Small intestine (tissue), 7 donors: ENCODE data around the gene TNFAIP8L2. TPM values are rescaled to one million over a fixed set of nuclear protein-coding genes. Genes with fewer than 3 reads are reported as not detected.

ENCODE experiments used
- DNase-seq, 2 donors: peaks; one replicate each; pipeline versions ENCODE4 v3.0.0 to v3.0.0-alpha.2; 2013
- FAIRE-seq: peaks from 2 replicates; lab custom pipeline; 2012; peaks lifted over from hg19 to GRCh38; lab: Jason Lieb, UNC
- H3K27ac ChIP-seq, 3 donors: one replicate each; pipeline ENCODE4 v1.5.1; 2013; ENCODE audit warnings: low read length in 2 of 3, mild to moderate bottlenecking in 2 of 3, control low read depth in 1 of 3, inconsistent platforms in 1 of 3, low read depth in 1 of 3, moderate library complexity in 1 of 3
- H3K27me3 ChIP-seq, 3 donors: one replicate each; pipeline ENCODE4 v1.6.1; 2013; ENCODE audit warnings: low read length in 3 of 3, inconsistent platforms in 1 of 3; ENCODE audit not compliant: control insufficient read depth in 3 of 3, insufficient read depth in 3 of 3
- H3K36me3 ChIP-seq, 3 donors: one replicate each; pipeline ENCODE4 v1.6.1; 2013; ENCODE audit warnings: low read length in 3 of 3, inconsistent platforms in 1 of 3, low read depth in 1 of 3, mild to moderate bottlenecking in 1 of 3, moderate library complexity in 1 of 3; ENCODE audit not compliant: control insufficient read depth in 3 of 3, insufficient read depth in 2 of 3
- H3K4me1 ChIP-seq, 3 donors: one replicate each; pipeline ENCODE4 v1.6.1; 2013; ENCODE audit warnings: low read length in 2 of 3, inconsistent platforms in 1 of 3, low read depth in 1 of 3, mild to moderate bottlenecking in 1 of 3, moderate library complexity in 1 of 3; ENCODE audit not compliant: control insufficient read depth in 3 of 3, insufficient read depth in 2 of 3
- H3K4me3 ChIP-seq, 3 donors: one replicate each; pipeline ENCODE4 v1.5.1; 2013; ENCODE audit warnings: low read length in 3 of 3, control low read depth in 1 of 3, inconsistent platforms in 1 of 3, low read depth in 1 of 3, mild to moderate bottlenecking in 1 of 3, moderate library complexity in 1 of 3
- H3K9me3 ChIP-seq, 2 donors: one replicate each; pipeline ENCODE4 v1.6.1; 2013; ENCODE audit warnings: low read depth in 1 of 2, low read length in 1 of 2; ENCODE audit not compliant: control insufficient read depth in 2 of 2, insufficient read depth in 1 of 2
- WGBS, 3 donors: extraction: QIAGEN DNeasy Blood & Tissue Kit; methylation state at CpG; one replicate each; pipeline ENCODE4 v1.1.7; 2013; 5-methylcytosine and 5-hydroxymethylcytosine counted together
- polyA plus RNA-seq, 4 donors: library from polyadenylated mRNA; stranded (reverse) in 3 of 4; unstranded in 1 of 4; fragments of 200-250 nt in 3 of 4; fragments of 120-200 nt in 1 of 4; gene quantifications; one replicate each; pipeline versions ENCODE4 v1.2.1 to v1.2.3, GENCODE V29; 2013
- donor health status: healthy with polysubstance abuse.
- donor health status: control.
- donor health status: control.
- donor health status: Bipolar disorder and iron deficiency.
- donor health status: healthy.

Gene TNFAIP8L2
- polyA plus RNA-seq, 4 donors = 1.6 to 16.2 (median 4.8) TPM

- no peak for FAIRE-seq
- Histone ChIP-seq H3K27me3 (no peaks in the 10 kb centered on the region), H3K9me3 (no peaks in the 10 kb centered on the region), H3K4me1 (peaks cover 2 to 18% (median 4%) of the 10 kb centered on the region in 3 donors), H3K27ac (peak within 1 kb of the TSS; percentile 50 to 87 (median 76)), H3K36me3 (peaks cover 0 to 37% (median 6%) of the 10 kb centered on the region in 3 donors), H3K4me3 (peak within 1 kb of the TSS; percentile 71 to 98 (median 76))
- DNase-seq = peak; percentile 99
- 0 to 1% (median 0%) methylated on average over 38 of the region's 38 CpGs for WGBS, 3 donors
Measured at GRCh38 chr1:151165738-151166504, 9.5 kb downstream of the TNFAIP8L2 start, which contains the start of the genes LYSMD1 and SCNM1. Gene LYSMD1 (minus strand): TSS chr1:151165902. CDS start chr1:151165258, 644 bp downstream. Gene SCNM1 (plus strand): TSS chr1:151166144. CDS start chr1:151166153, 9 bp downstream.

GRCh38 chr1:151166505-151166956 lies 10.1 kb downstream of the TNFAIP8L2 start:
- FAIRE-seq (no peak), DNase-seq (no peak)
- Histone ChIP-seq H3K9me3 (no peaks in the 10 kb centered on the region), H3K27me3 (no peaks in the 10 kb centered on the region), H3K4me3 (peak overlapping the region; percentile 71 to 98 (median 76)), H3K27ac (peak overlapping the region in 2 of 3 donors; percentile 76 to 78), H3K36me3 (peaks cover 0 to 37% (median 6%) of the 10 kb centered on the region in 3 donors), H3K4me1 (peaks cover 2 to 18% (median 4%) of the 10 kb centered on the region in 3 donors)
- WGBS, 3 donors = 2 to 5% (median 2%) methylated on average over 15 of the region's 15 CpGs

- Histone ChIP-seq H3K27ac (no peak overlapping the region), H3K27me3 (no peaks in the 10 kb centered on the region), H3K4me1 (peaks cover 2 to 18% (median 4%) of the 10 kb centered on the region in 3 donors), H3K4me3 (peak overlapping the region in 1 of 3 donors; percentile 71), H3K9me3 (no peaks in the 10 kb centered on the region), H3K36me3 (peaks cover 0 to 39% (median 6%) of the 10 kb centered on the region in 3 donors)
- WGBS, 3 donors = 75 to 86% (median 82%) methylated on average over 6 of the region's 6 CpGs
- FAIRE-seq (no peak), DNase-seq (no peak)
Measured at GRCh38 chr1:151167116-151167515, 10.7 kb downstream of the TNFAIP8L2 start.

GRCh38 chr1:151171190-151171589 lies 14.7 kb downstream of the TNFAIP8L2 start:
- Histone ChIP-seq H3K36me3 (peaks cover 5 to 60% (median 6%) of the 10 kb centered on the region in 3 donors), H3K9me3 (no peaks in the 10 kb centered on the region), H3K27me3 (no peaks in the 10 kb centered on the region), H3K4me3 (no peak overlapping the region), H3K27ac (no peak overlapping the region), H3K4me1 (peaks cover 2 to 9% (median 4%) of the 10 kb centered on the region in 3 donors)
- DNase-seq = no peak
- WGBS, 3 donors = 88 to 93% (median 93%) methylated on average over 5 of the region's 5 CpGs
- no peak for FAIRE-seq

GRCh38 chr1:151175041-151175741 lies 18.7 kb downstream of the TNFAIP8L2 start:
- Histone ChIP-seq H3K27ac (peak overlapping the region in 1 of 3 donors; percentile 28), H3K36me3 (peaks cover 7 to 75% (median 12%) of the 10 kb centered on the region in 3 donors)
- 72 to 82% (median 78%) methylated on average over 6 of the region's 6 CpGs for WGBS, 3 donors

GRCh38 chr1:151175863-151176262 lies 19.4 kb downstream of the TNFAIP8L2 start, which contains the start of gene TMOD4:
Gene TMOD4 (minus strand): TSS chr1:151175981. CDS start chr1:151174875, 1,106 bp downstream.
- no peak within 1 kb of the TSS for H3K4me3 ChIP-seq
- 62 to 70% (median 66%) methylated on average over 4 of the region's 4 CpGs for WGBS, 3 donors
- H3K9me3 ChIP-seq = no peaks in the 10 kb centered on the region
- FAIRE-seq (no peak), DNase-seq (no peak)
- H3K36me3 ChIP-seq = peaks cover 7 to 75% (median 8%) of the 10 kb centered on the region in 3 donors
- peak within 1 kb of the TSS in 1 of 3 donors; percentile 28 for H3K27ac ChIP-seq
- H3K4me1 ChIP-seq = no peaks in the 10 kb centered on the region
- no peaks in the 10 kb centered on the region for H3K27me3 ChIP-seq

More at GRCh38 chr1:151175041-151175741, 18.7 kb downstream of the TNFAIP8L2 start:
- DNase-seq (no peak), FAIRE-seq (no peak)
- no peak overlapping the region for H3K4me3 ChIP-seq
- no peaks in the 10 kb centered on the region for H3K27me3 ChIP-seq
- H3K9me3 ChIP-seq = no peaks in the 10 kb centered on the region
- no peaks in the 10 kb centered on the region for H3K4me1 ChIP-seq

GRCh38 chr1:151176514-151177045 lies 20.1 kb downstream of the TNFAIP8L2 start:
- 95 to 96% (median 95%) methylated on average over 17 of the region's 17 CpGs for WGBS, 3 donors
- no peak for DNase-seq
- Histone ChIP-seq H3K9me3 (no peaks in the 10 kb centered on the region), H3K4me1 (no peaks in the 10 kb centered on the region), H3K27ac (no peak overlapping the region), H3K36me3 (peaks cover 7 to 77% (median 10%) of the 10 kb centered on the region in 3 donors), H3K4me3 (no peak overlapping the region), H3K27me3 (no peaks in the 10 kb centered on the region)
- FAIRE-seq = no peak

GRCh38 chr1:151184211-151184610 lies 27.8 kb downstream of the TNFAIP8L2 start:
- H3K4me3 ChIP-seq = no peak overlapping the region
- H3K27ac ChIP-seq = no peak overlapping the region
- 92 to 96% (median 95%) methylated on average over 10 of the region's 10 CpGs for WGBS, 3 donors
- H3K9me3 ChIP-seq = no peaks in the 10 kb centered on the region
- H3K36me3 ChIP-seq = peaks cover 2 to 53% (median 19%) of the 10 kb centered on the region in 3 donors
- no peak for FAIRE-seq
- H3K4me1 ChIP-seq = peaks cover 0 to 5% (median 3%) of the 10 kb centered on the region in 3 donors
- H3K27me3 ChIP-seq = no peaks in the 10 kb centered on the region
- DNase-seq = no peak
